GM12864 (cell line): Measurements from ENCODE around the gene IL33.

Source experiments
- DNase-seq: peaks from one replicate; pipeline ENCODE4 v3.0.0-alpha.2; 2011; ENCODE audit warnings: low read depth
- H3K4me3 ChIP-seq: 2 replicates; pipeline ENCODE4 v1.5.1; 2011; ENCODE audit warnings: mild to moderate bottlenecking, low read depth, low read length, control low read depth
- CTCF ChIP-seq: IDR thresholded peaks from 2 replicates; pipeline ENCODE4 v1.5.1; 2011; ENCODE audit warnings: low read depth, mild to moderate bottlenecking, moderate library complexity, low read length, control low read depth, inconsistent platforms; ENCODE audit errors: missing control alignments

The IL33 gene

GRCh38 chr9:6239694-6240093 is 24.1 kb downstream of the IL33 start:
- TF ChIP-seq CTCF = no peak
- no peak overlapping the region for H3K4me3 ChIP-seq
- no peak for DNase-seq

GRCh38 chr9:6243746-6244145 is 28.1 kb downstream of the IL33 start:
- no peak overlapping the region for H3K4me3 ChIP-seq
- DNase-seq = peak; percentile 15
- TF ChIP-seq CTCF = no peak

GRCh38 chr9:6247266-6247665 is 31.7 kb downstream of the IL33 start:
- H3K4me3 ChIP-seq = no peak overlapping the region
- TF ChIP-seq CTCF = no peak
- DNase-seq = no peak

GRCh38 chr9:6268826-6269397 is 53.3 kb downstream of the IL33 start:
- H3K4me3 ChIP-seq = no peak overlapping the region
- no peak for DNase-seq
- TF ChIP-seq CTCF = no peak

GRCh38 chr9:6270896-6271295 is 55.3 kb downstream of the IL33 start:
- TF ChIP-seq CTCF = no peak
- H3K4me3 ChIP-seq = no peak overlapping the region
- no peak for DNase-seq

GRCh38 chr9:6271508-6272228 is 56.1 kb downstream of the IL33 start:
- TF ChIP-seq CTCF = no peak
- no peak overlapping the region for H3K4me3 ChIP-seq
- DNase-seq = no peak

- H3K4me3 ChIP-seq = no peak overlapping the region
- no peak for DNase-seq
- no peak for TF ChIP-seq CTCF
These were observed 56.6 kb downstream of the IL33 start for GRCh38 chr9:6272229-6272598.
